K562 (cell line): ENCODE measurements around the gene NEK2. TPM values are rescaled to one million over a fixed set of nuclear protein-coding genes. Genes with fewer than 3 reads are reported as not detected.

Source experiments
- ATAC-seq: fragments of 200-7000 bp; cut with Tn5 transposase; 3 replicates; pipeline ENCODE4 v1.9.1; 2020; ENCODE audit warnings: moderate library complexity
- BruUV-seq: library from RNA; stranded (reverse); fragments of 400-500 nt; replicated peaks from 2 replicates; lab custom pipeline; 2021; lab: Mats Ljungman, UMichigan
- CTCF ChIA-PET: fragments of 300-600 bp; formaldehyde crosslinking; extraction: SDS; loops from one replicate; lab custom pipeline; 2021; ENCODE audit warnings: low intra/inter-chr PET ratio; lab: Yijun Ruan, JAX
- POLR2A ChIA-PET: fragments of 300-600, 350-650 bp; sonication (Branson Sonifier 250); formaldehyde crosslinking; extraction: SDS; loops from one replicate; lab custom pipeline; 2021; ENCODE audit warnings: antibody characterized with exemption, inconsistent platforms; lab: Yijun Ruan, JAX
- DNase-seq, 4 experiments: peaks; one replicate each; pipeline versions ENCODE4 v3.0.0 to v3.0.0-alpha.2; 2011 to 2018; ENCODE audit warnings: low spot score in 3 of 4, mixed read lengths in 3 of 4; ENCODE audit errors: extremely low read depth in 1 of 4
- FAIRE-seq: peaks from 2 replicates; lab custom pipeline; 2011; peaks lifted over from hg19 to GRCh38; lab: Jason Lieb, UNC
- H2AFZ ChIP-seq: 2 replicates; pipeline ENCODE4 v1.6.0; 2011; ENCODE audit warnings: low read depth, low read length, control low read depth, inconsistent platforms
- H3K27ac ChIP-seq: fragments of 200-600 bp; 3 replicates; pipeline ENCODE4 v1.8.0; 2011; ENCODE audit warnings: low read depth, mild to moderate bottlenecking, control low read depth, inconsistent platforms, low read length, moderate library complexity, mixed read lengths; ENCODE audit errors: extremely low read depth
- H3K27me3 ChIP-seq, 2 experiments: fragments of 300-600 bp in 1 of 2; 2 replicates in 1 of 2; 3 replicates in 1 of 2; pipeline versions ENCODE4 v1.6.0 to v1.8.0; 2011; ENCODE audit warnings: inconsistent platforms in 2 of 2, low read length in 2 of 2, mild to moderate bottlenecking in 1 of 2, mixed read lengths in 1 of 2, moderate library complexity in 1 of 2; ENCODE audit not compliant: control insufficient read depth in 2 of 2, insufficient read depth in 2 of 2
- H3K36me3 ChIP-seq: fragments of 300-600 bp; 3 replicates; pipeline ENCODE4 v1.8.0; 2011; ENCODE audit warnings: mild to moderate bottlenecking, low read length, inconsistent platforms; ENCODE audit not compliant: control insufficient read depth, insufficient read depth
- H3K4me1 ChIP-seq, 2 experiments: fragments of 200-600 bp in 1 of 2; replicated peaks in 1 of 2; 2 replicates in 1 of 2; 3 replicates in 1 of 2; pipeline versions ENCODE4 v1.5.1 to v1.8.0; 2011; ENCODE audit warnings: inconsistent platforms in 2 of 2, low read length in 2 of 2, mild to moderate bottlenecking in 1 of 2, mixed read lengths in 1 of 2, moderate library complexity in 1 of 2; ENCODE audit not compliant: control insufficient read depth in 2 of 2, insufficient read depth in 2 of 2
- H3K4me2 ChIP-seq: 2 replicates; pipeline ENCODE4 v1.6.1; 2011; ENCODE audit warnings: low read length, control low read depth, inconsistent platforms, mixed read lengths; ENCODE audit not compliant: insufficient read depth
- H3K4me3 ChIP-seq: fragments of 200-600 bp; sonication (generic), shearing (Covaris generic); 2 replicates; pipeline ENCODE4 v1.5.1; 2016; ENCODE audit warnings: control low read depth, inconsistent platforms
- H3K79me2 ChIP-seq: fragments of 200-600 bp; 3 replicates; pipeline ENCODE4 v1.8.0; 2011; ENCODE audit warnings: low read length, inconsistent platforms; ENCODE audit not compliant: control insufficient read depth, insufficient read depth
- H3K9ac ChIP-seq, 2 experiments: 2 replicates each; pipeline versions ENCODE4 v1.6.0 to v1.6.1; 2011; ENCODE audit warnings: low read depth in 2 of 2, low read length in 2 of 2, control low read depth in 1 of 2, inconsistent platforms in 1 of 2, mild to moderate bottlenecking in 1 of 2, mixed read lengths in 1 of 2; ENCODE audit not compliant: insufficient read depth in 1 of 2
- H3K9me1 ChIP-seq: one replicate; pipeline ENCODE4 v1.6.0; 2011; ENCODE audit warnings: inconsistent platforms, mild to moderate bottlenecking, low read length, moderate library complexity; ENCODE audit not compliant: control insufficient read depth, insufficient read depth
- H3K9me3 ChIP-seq: replicated peaks from 2 replicates; pipeline ENCODE4 v1.5.1; 2011; ENCODE audit warnings: low read depth, low read length, inconsistent platforms; ENCODE audit not compliant: control insufficient read depth, insufficient read depth
- H4K20me1 ChIP-seq: replicated peaks from 2 replicates; pipeline ENCODE4 v1.6.1; 2011; ENCODE audit warnings: low read length, inconsistent platforms, mixed read lengths; ENCODE audit not compliant: control insufficient read depth, insufficient read depth
- CREB1 ChIP-seq, 2 experiments: sonication (generic) in 1 of 2; formaldehyde crosslinking in 1 of 2; IDR thresholded peaks; 2 replicates each; pipeline versions ENCODE4 v1.6.1 to v1.8.0; 2012 to 2022; ENCODE audit warnings: inconsistent platforms in 1 of 2, mild to moderate bottlenecking in 1 of 2, missing genetic modification reagents in 1 of 2, moderate library complexity in 1 of 2
- KLF16 ChIP-seq: IDR thresholded peaks from 2 replicates; pipeline ENCODE4 v1.6.1; 2016; ENCODE audit warnings: antibody characterized with exemption
- MECOM ChIP-seq: fragments of 250-450 bp; sonication (Bioruptor Pico); IDR thresholded peaks from 2 replicates; pipeline ENCODE4 v1.8.0; 2022; ENCODE audit warnings: inconsistent platforms
- MLLT1 ChIP-seq, 2 experiments: fragments of 450-650 bp; IDR thresholded peaks; 2 replicates each; pipeline ENCODE4 v1.6.1; 2016
- RFX5 ChIP-seq: IDR thresholded peaks from 2 replicates; pipeline ENCODE4 v1.6.1; 2011; ENCODE audit warnings: low read depth, mild to moderate bottlenecking, improper control_type of control experiment, low read length
- THAP7 ChIP-seq: fragments of 250-450 bp; sonication (Bioruptor Pico); IDR thresholded peaks from 2 replicates; pipeline ENCODE4 v1.5.0; 2021
- WGBS: fragments of 100-300 bp; shearing (Covaris generic); methylation state at CpG from one replicate; pipeline ENCODE4 v1.1.6; 2016; ENCODE audit warnings: low coverage, mixed read lengths; ENCODE audit not compliant: insufficient coverage; ENCODE audit errors: missing lambda C conversion rate; 5-methylcytosine and 5-hydroxymethylcytosine counted together
- in situ Hi-C: fragments of 300-500 bp; cut with MboI; formaldehyde crosslinking; loops from 4 replicates; pipeline ENCODE4 v1.15.0; 2018; ENCODE audit warnings: inconsistent platforms, mixed read lengths
- intact Hi-C: fragments of 100-400 bp; cut with micrococcal nuclease; formaldehyde crosslinking; loops from 2 replicates; pipeline ENCODE4 v1.14.2; 2022
- polyA plus RNA-seq, 8 experiments: library from polyadenylated mRNA; depleted of rRNA in 4 of 8; stranded (reverse) in 5 of 8; unstranded in 3 of 8; fragments of >200 nt; fragmentation: Nextera tagmentation in 2 of 8; fragmentation: Illumina TruSeq in 1 of 8; extraction: Ambion mirVana in 2 of 8; extraction: Trizol in 1 of 8; gene quantifications; 2 replicates each; pipeline versions ENCODE4 v1.2.1 to v1.2.3, GENCODE V29; 2011 to 2014; ENCODE audit warnings: inconsistent platforms in 1 of 8, missing spikeins in 1 of 8
- total RNA-seq, 7 experiments: library from RNA; depleted of rRNA in 6 of 7; stranded (reverse); fragments of >200 nt in 6 of 7; fragmentation: Illumina TruSeq in 2 of 7; extraction: Trizol in 2 of 7; gene quantifications; 2 replicates each; pipeline versions ENCODE4 v1.2.1 to v1.2.3, GENCODE V29; 2011 to 2021; ENCODE audit warnings: low replicate concordance in 1 of 7

The NEK2 gene
- total and polyA plus RNA-seq, 9 of the 15 experiments (the other 6 are each of a cell fraction or from before 2014, with no cell fraction given) = 30.0 to 74.7 (median 66.4) TPM

- POLR2A ChIA-PET = interaction anchor here (0.7 to 1.5 kb wide), 3 partner anchors 9 to 28 kb away, joined by 3 to 8 read pairs (median 4); no protein-coding TSS in a partner anchor
Observed at GRCh38 chr1:211708926-211709325, 33.5 kb upstream of the NEK2 start.

GRCh38 chr1:211708006-211708405 is 32.6 kb upstream of the NEK2 start:
- H3K9me3 ChIP-seq = no peaks in the 10 kb centered on the region
- no peaks in the 10 kb centered on the region for H4K20me1 ChIP-seq
- FAIRE-seq = no peak
- TF ChIP-seq MLLT1 (IDR thresholded peaks at IDR 0.05) (no peak), KLF16 (no peak)
- no peak for DNase-seq
- H3K4me3 ChIP-seq = no peak overlapping the region
- peaks cover 4 to 11% of the 10 kb centered on the region in 2 experiments; a peak in 2 of 5 replicates for H3K4me1 ChIP-seq
- H3K27ac ChIP-seq = no peak overlapping the region
- H3K79me2 ChIP-seq = no peaks in the 10 kb centered on the region
- intact Hi-C loops (no loop called here), in situ Hi-C loops (no loop called here)
- no peak overlapping the region for H3K9ac ChIP-seq
- no peaks in the 10 kb centered on the region for H3K27me3 ChIP-seq
- H2AFZ ChIP-seq = peak overlapping the region; percentile 26; the same call in 1 of the 2 replicates
- no peaks in the 10 kb centered on the region for H3K36me3 ChIP-seq
- ATAC-seq = no peak
- no TSS peak for BruUV-seq
- CTCF ChIA-PET = no interaction called here
- 76% methylated on average over 6 of the region's 6 CpGs for WGBS
- POLR2A ChIA-PET = interaction anchor here (1.0 to 1.5 kb wide), 2 partner anchors 15 to 21 kb away, joined by 3 to 8 read pairs; no protein-coding TSS in a partner anchor
- no peak overlapping the region for H3K4me2 ChIP-seq
- H3K9me1 ChIP-seq = no peaks in the 10 kb centered on the region

More at GRCh38 chr1:211708926-211709325, 33.5 kb upstream of the NEK2 start:
- Histone ChIP-seq H3K9me3 (no peaks in the 10 kb centered on the region), H3K27ac (no peak overlapping the region), H3K27me3 (no peaks in the 10 kb centered on the region), H3K4me3 (no peak overlapping the region), H3K4me1 (peaks cover 4 to 11% of the 10 kb centered on the region in 2 experiments; a peak in 2 of 5 replicates), H3K4me2 (no peak overlapping the region), H3K9ac (no peak overlapping the region), H3K36me3 (no peaks in the 10 kb centered on the region), H3K9me1 (no peaks in the 10 kb centered on the region), H2AFZ (peak overlapping the region; percentile 3; the same call in 1 of the 2 replicates), H4K20me1 (no peaks in the 10 kb centered on the region), H3K79me2 (no peaks in the 10 kb centered on the region)
- CTCF ChIA-PET = no interaction called here
- ATAC-seq (no peak), FAIRE-seq (no peak), DNase-seq (no peak)
- 47% methylated on average over 4 of the region's 4 CpGs for WGBS
- BruUV-seq = no TSS peak
- TF ChIP-seq CREB1 (IDR thresholded peaks at IDR 0.05) (no peak), CREB1 (CRISPR knock-in tag; IDR thresholded peaks at IDR 0.05) (no peak), RFX5 (no peak), MECOM (no peak), THAP7 (CRISPR knock-in tag) (no peak)
- intact Hi-C loops (no loop called here), in situ Hi-C loops (no loop called here)
